ENCODE measurements around the gene KRTAP5-11. TPM values are rescaled to one million over a fixed set of nuclear protein-coding genes. Genes with fewer than 3 reads are reported as not detected.

KRTAP5-11 gene
- total RNA-seq, 4 donors from 2014 or later = not detected

GRCh38 chr11:71554996-71555395, 27.7 kb downstream of the KRTAP5-11 start:
- Histone ChIP-seq H3K4me1 (no peaks in the 10 kb centered on the region), H3K27me3 (no peaks in the 10 kb centered on the region), H3K4me3 (replicated peaks in 1 of 3) (no peak overlapping the region), H3K36me3 (no peaks in the 10 kb centered on the region), H3K27ac (no peak overlapping the region), H3K9me3 (no peaks in the 10 kb centered on the region)
- no peak for DNase-seq
- WGBS, 2 donors = 93% methylated on average over 5 of the region's 6 CpGs; no CpG with 5 or more reads in 1 of the 2 donors
- intact Hi-C loops (cut with DNase I) = no loop called here
- TF ChIP-seq CTCF (IDR thresholded peaks at IDR 0.05) (no peak), POLR2A (IDR thresholded peaks at IDR 0.05) (no peak)

GRCh38 chr11:71551711-71552110, 31.0 kb downstream of the KRTAP5-11 start:
- no peak for TF ChIP-seq POLR2A (IDR thresholded peaks at IDR 0.05)
- no peak for TF ChIP-seq CTCF (IDR thresholded peaks at IDR 0.05)
- H3K9me3 ChIP-seq = no peaks in the 10 kb centered on the region
- no peaks in the 10 kb centered on the region for H3K36me3 ChIP-seq
- no peaks in the 10 kb centered on the region for H3K27me3 ChIP-seq
- intact Hi-C loops (cut with DNase I) = no loop called here
- no peaks in the 10 kb centered on the region for H3K4me1 ChIP-seq
- WGBS, 2 donors = 93 to 96% methylated on average over 1 of the region's 1 CpG
- H3K27ac ChIP-seq = no peak overlapping the region
- no peak for DNase-seq
- H3K4me3 ChIP-seq (replicated peaks in 1 of 3) = no peak overlapping the region

GRCh38 chr11:71548716-71549151, 33.9 kb downstream of the KRTAP5-11 start:
- DNase-seq = no peak
- WGBS, 2 donors = 100% methylated on average over 2 of the region's 5 CpGs; no CpG with 5 or more reads in 1 of the 2 donors
- Histone ChIP-seq H3K4me3 (replicated peaks in 1 of 3) (no peak overlapping the region), H3K27me3 (no peaks in the 10 kb centered on the region), H3K36me3 (no peaks in the 10 kb centered on the region), H3K4me1 (no peaks in the 10 kb centered on the region), H3K9me3 (no peaks in the 10 kb centered on the region), H3K27ac (no peak overlapping the region)
- intact Hi-C loops (cut with DNase I) = no loop called here
- TF ChIP-seq POLR2A (IDR thresholded peaks at IDR 0.05) (no peak), CTCF (IDR thresholded peaks at IDR 0.05) (no peak)

GRCh38 chr11:71548120-71548519, 34.6 kb downstream of the KRTAP5-11 start, which contains the start of gene KRTAP5-9:
KRTAP5-9 (plus strand) TSS chr11:71548420; CDS start chr11:71548658, 238 bp downstream.
- no peak for DNase-seq
- TF ChIP-seq CTCF (IDR thresholded peaks at IDR 0.05) (no peak), POLR2A (IDR thresholded peaks at IDR 0.05) (no peak)
- H3K27ac ChIP-seq = no peak within 1 kb of the TSS
- WGBS, 2 donors = 78 to 91% methylated on average over 5 of the region's 5 CpGs
- H3K36me3 ChIP-seq = no peaks in the 10 kb centered on the region
- no peaks in the 10 kb centered on the region for H3K9me3 ChIP-seq
- intact Hi-C loops (cut with DNase I) = no loop called here
- H3K4me1 ChIP-seq = no peaks in the 10 kb centered on the region
- H3K4me3 ChIP-seq (replicated peaks in 1 of 3) = no peak within 1 kb of the TSS
- H3K27me3 ChIP-seq = no peaks in the 10 kb centered on the region

- Histone ChIP-seq H3K36me3 (no peaks in the 10 kb centered on the region), H3K27ac (no peak overlapping the region), H3K4me1 (no peaks in the 10 kb centered on the region), H3K9me3 (no peaks in the 10 kb centered on the region), H3K27me3 (no peaks in the 10 kb centered on the region), H3K4me3 (replicated peaks in 1 of 3) (no peak overlapping the region)
- TF ChIP-seq CTCF (IDR thresholded peaks at IDR 0.05) = no peak
- TF ChIP-seq POLR2A (IDR thresholded peaks at IDR 0.05) = no peak
- DNase-seq = no peak
- 87 to 92% methylated on average over 12 of the region's 12 CpGs for WGBS, 2 donors
- intact Hi-C loops (cut with DNase I) = no loop called here
These were observed 37.2 kb downstream of the KRTAP5-11 start for GRCh38 chr11:71545405-71545966.
